Measurements from ENCODE around the gene TPK1. TPM values are rescaled to one million over a fixed set of nuclear protein-coding genes. Genes with fewer than 3 reads are reported as not detected.

Gene TPK1
- total RNA-seq, 1 experiment from 2014 or later, result 3.1 TPM

- Histone ChIP-seq H4K20me1 (ENCODE audit: control insufficient read depth, insufficient read depth, insufficient read length) (no peaks in the 10 kb centered on the region), H3K79me2 (ENCODE audit: insufficient read depth, low read length) (no peaks in the 10 kb centered on the region), H3K4me1 (ENCODE audit: insufficient read depth, low read length) (no peaks in the 10 kb centered on the region), H3K56ac (ENCODE audit: insufficient read length, low read depth, low read length) (no peak overlapping the region), H3K9me3 (ENCODE audit: control insufficient read depth, low read depth, low read length) (no peaks in the 10 kb centered on the region), H3T11ph (ENCODE audit: low read length) (no peak overlapping the region), H2BK15ac (ENCODE audit: low read depth, low read length) (no peak overlapping the region), H3K9ac (ENCODE audit: extremely low read depth, insufficient read length, low read length) (no peak overlapping the region), H3K79me1 (ENCODE audit: insufficient read depth, low read depth, low read length, poor library complexity, severe bottlenecking) (no peaks in the 10 kb centered on the region), H2BK120ac (ENCODE audit: low read depth, low read length, poor library complexity, severe bottlenecking) (no peak overlapping the region), H3K23ac (ENCODE audit: insufficient read length, low read depth, low read length) (no peak overlapping the region), H2AFZ (ENCODE audit: low read length) (no peak overlapping the region), H3K4me2 (ENCODE audit: insufficient read depth, insufficient read length, low read length) (no peak overlapping the region), H3K27me3 (ENCODE audit: insufficient read depth, low read length) (no peaks in the 10 kb centered on the region), H2BK5ac (ENCODE audit: insufficient read length, low read length) (no peak overlapping the region), H2BK12ac (ENCODE audit: insufficient read length, low read depth, low read length) (no peak overlapping the region), H3K23me2 (ENCODE audit: insufficient read length, low read depth, low read length, poor library complexity, severe bottlenecking) (no peaks in the 10 kb centered on the region), H3K14ac (ENCODE audit: insufficient read depth, low read length) (no peak overlapping the region), H2AK5ac (ENCODE audit: insufficient read length, low read length) (no peak overlapping the region), H3K27ac (ENCODE audit: insufficient read length, low read depth, low read length) (no peak overlapping the region), H2BK20ac (ENCODE audit: low read depth, low read length, poor library complexity, severe bottlenecking) (no peak overlapping the region), H4K91ac (ENCODE audit: insufficient read length, low read depth, low read length) (no peak overlapping the region), H3K4ac (ENCODE audit: low read depth, low read length) (no peak overlapping the region), H4K8ac (replicated peaks; ENCODE audit: insufficient read length, low read depth, low read length) (no peak overlapping the region), H4K5ac (ENCODE audit: insufficient read length, low read depth, low read length) (no peak overlapping the region), H3K18ac (ENCODE audit: insufficient read length, low read depth, low read length) (no peak overlapping the region)
- no peaks in the 10 kb centered on the region; a peak in 1 of 7 replicates for H3K36me3 Mint-ChIP-seq (ENCODE audit: insufficient read depth in 1 of 3, low read depth in 3 of 3)
- no peak overlapping the region for H3K4me3 Mint-ChIP-seq
- no peak for TF ChIP-seq CTCF (conservative IDR thresholded peaks at IDR 0.05)
- H3K27ac Mint-ChIP-seq, result no peak overlapping the region
- peaks cover 11 to 24% of the 10 kb centered on the region in 2 experiments for H3K4me1 Mint-ChIP-seq
- H3K27me3 Mint-ChIP-seq (ENCODE audit: low read depth), result no peaks in the 10 kb centered on the region
- DNase-seq, result no peak
- no peaks in the 10 kb centered on the region for H3K9me3 Mint-ChIP-seq
- WGBS (ENCODE audit: extremely low coverage, insufficient read length, low lambda C conversion rate), result no CpG with 5 or more reads among the region's 5 CpGs
These were observed 159.4 kb downstream of the TPK1 start for GRCh38 chr7:144676492-144676891.

All from H9 (cell line).